ENCODE results near the gene RPS27L.
A peak's percentile ranks its signal among the peaks of the same experiment; 100 is the strongest.

RPS27L gene

DNA sequence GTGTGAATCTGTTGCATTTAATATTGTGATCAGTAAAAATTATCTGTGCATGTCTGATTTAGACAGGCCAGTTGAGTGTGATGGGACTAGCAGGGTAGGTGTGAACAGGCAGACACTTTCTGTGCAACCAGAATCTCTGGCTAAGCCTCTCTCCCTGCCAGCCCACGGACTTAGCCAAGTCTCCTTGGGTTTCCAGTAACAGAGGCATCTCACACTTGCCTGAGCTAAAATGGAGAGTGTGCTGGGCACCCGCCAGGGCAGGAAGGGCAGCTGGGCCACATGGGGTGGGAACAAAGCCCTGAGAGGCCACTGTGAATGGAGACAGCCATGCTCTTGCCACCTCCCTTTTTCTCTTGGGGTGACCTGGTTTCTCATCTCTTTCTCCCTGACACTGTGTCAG is 12.5 kb upstream of the RPS27L start:
- Mint-ChIP-seq H3K27ac (no peak overlapping the region), H3K27me3 (ENCODE audit: low read depth) (peaks cover 8% of the 10 kb centered on the region), H3K4me3 (no peak overlapping the region), H3K36me3 (ENCODE audit: low read depth) (no peaks in the 10 kb centered on the region), H3K4me1 (ENCODE audit: low read depth) (peaks cover 3% of the 10 kb centered on the region), H3K9me3 (no peaks in the 10 kb centered on the region)

DNA sequence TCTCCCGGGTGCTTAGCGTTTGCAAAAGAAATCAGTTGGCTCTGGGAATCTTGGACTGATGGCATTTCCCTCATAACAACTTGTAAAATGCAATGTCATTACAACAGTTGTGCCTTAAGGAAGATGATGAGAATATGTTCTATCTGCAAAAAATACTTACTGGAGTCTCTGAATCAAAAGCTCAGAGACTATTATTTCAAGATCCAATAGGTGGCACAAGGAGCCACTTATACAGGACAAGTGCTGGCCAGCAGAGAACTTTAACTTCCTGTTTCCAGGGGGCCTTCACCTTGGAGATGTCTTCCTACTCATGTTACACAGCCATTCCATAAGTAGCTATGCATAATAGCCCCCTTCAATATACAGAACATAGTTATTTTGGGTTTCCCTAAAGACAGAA is 8.9 kb upstream of the RPS27L start:
- no peak overlapping the region for H3K4me3 Mint-ChIP-seq
- no peaks in the 10 kb centered on the region for H3K9me3 Mint-ChIP-seq
- peaks cover 3% of the 10 kb centered on the region for H3K4me1 Mint-ChIP-seq (ENCODE audit: low read depth)
- H3K36me3 Mint-ChIP-seq (ENCODE audit: low read depth), result no peaks in the 10 kb centered on the region
- peaks cover 8% of the 10 kb centered on the region for H3K27me3 Mint-ChIP-seq (ENCODE audit: low read depth)
- H3K27ac Mint-ChIP-seq, result no peak overlapping the region

DNA sequence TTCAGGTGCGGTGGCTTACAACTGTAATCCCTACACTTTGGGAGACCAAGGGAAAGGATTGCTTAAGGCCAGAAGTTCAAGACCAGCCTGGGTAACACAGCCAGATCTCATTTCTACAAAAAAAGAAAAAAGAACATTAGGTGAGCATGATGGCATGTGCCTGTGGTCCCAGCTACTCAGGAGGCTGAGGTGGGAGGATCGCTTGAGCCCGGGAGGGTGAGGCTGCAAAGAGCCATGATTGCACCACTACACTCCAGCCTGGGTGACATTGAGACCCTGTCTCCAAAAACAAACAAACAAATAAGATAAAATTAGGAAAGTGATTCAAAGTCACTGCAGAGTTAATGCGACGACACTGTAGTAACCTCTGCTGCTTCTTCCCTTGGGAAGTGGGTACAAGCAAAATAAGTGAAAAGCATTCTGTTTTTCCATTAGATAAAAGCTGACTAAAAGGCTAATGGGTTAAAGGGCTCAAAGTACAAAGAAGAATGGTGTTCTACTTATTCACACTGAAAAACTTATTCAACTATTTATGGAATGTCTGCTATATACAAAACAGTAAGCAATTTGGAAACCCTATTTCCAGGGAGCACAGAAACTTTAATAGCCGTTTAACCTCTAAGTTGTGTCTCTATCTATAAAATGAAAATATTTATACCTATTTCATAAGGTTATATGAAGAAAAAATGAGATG is 8.0 kb upstream of the RPS27L start:
- H3K27ac Mint-ChIP-seq, result no peak overlapping the region
- H3K4me1 Mint-ChIP-seq (ENCODE audit: low read depth), result peaks cover 3% of the 10 kb centered on the region
- H3K27me3 Mint-ChIP-seq (ENCODE audit: low read depth), result peaks cover 5% of the 10 kb centered on the region
- no peak overlapping the region for H3K4me3 Mint-ChIP-seq
- no peaks in the 10 kb centered on the region for H3K9me3 Mint-ChIP-seq
- H3K36me3 Mint-ChIP-seq (ENCODE audit: low read depth), result no peaks in the 10 kb centered on the region

DNA sequence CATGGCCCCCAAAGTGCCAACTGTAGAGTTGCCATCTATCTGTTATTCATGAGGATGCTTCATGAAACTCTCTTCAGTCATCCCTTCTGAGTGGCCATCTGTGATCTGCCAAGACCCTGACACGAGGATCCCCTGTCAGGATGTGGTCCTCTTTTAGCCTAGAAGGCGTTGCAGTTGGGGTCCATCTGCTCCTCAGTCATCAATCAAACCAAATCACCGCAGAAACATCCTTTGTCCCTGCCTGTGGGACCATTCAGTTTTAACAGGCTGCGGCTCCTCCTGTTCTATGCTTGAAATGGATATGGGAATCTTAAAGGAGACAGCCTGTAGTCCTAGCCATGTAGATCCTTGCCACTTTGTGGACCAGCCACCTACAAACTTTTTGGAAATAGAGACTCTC is 5.9 kb upstream of the RPS27L start:
- no peak overlapping the region for H3K4me3 Mint-ChIP-seq
- no peak overlapping the region for H3K27ac Mint-ChIP-seq
- peaks cover 2% of the 10 kb centered on the region for H3K36me3 Mint-ChIP-seq (ENCODE audit: low read depth)
- H3K9me3 Mint-ChIP-seq, result no peaks in the 10 kb centered on the region
- H3K27me3 Mint-ChIP-seq (ENCODE audit: low read depth), result peaks cover 5% of the 10 kb centered on the region
- H3K4me1 Mint-ChIP-seq (ENCODE audit: low read depth), result peaks cover 3% of the 10 kb centered on the region

GRCh38 chr15:63160638-63161037 is 3.4 kb upstream of the RPS27L start:
- Mint-ChIP-seq H3K36me3 (ENCODE audit: low read depth) (peaks cover 9% of the 10 kb centered on the region), H3K4me1 (ENCODE audit: low read depth) (peaks cover 5% of the 10 kb centered on the region), H3K4me3 (no peak overlapping the region), H3K27ac (no peak overlapping the region), H3K27me3 (ENCODE audit: low read depth) (peaks cover 5% of the 10 kb centered on the region), H3K9me3 (no peaks in the 10 kb centered on the region)

DNA sequence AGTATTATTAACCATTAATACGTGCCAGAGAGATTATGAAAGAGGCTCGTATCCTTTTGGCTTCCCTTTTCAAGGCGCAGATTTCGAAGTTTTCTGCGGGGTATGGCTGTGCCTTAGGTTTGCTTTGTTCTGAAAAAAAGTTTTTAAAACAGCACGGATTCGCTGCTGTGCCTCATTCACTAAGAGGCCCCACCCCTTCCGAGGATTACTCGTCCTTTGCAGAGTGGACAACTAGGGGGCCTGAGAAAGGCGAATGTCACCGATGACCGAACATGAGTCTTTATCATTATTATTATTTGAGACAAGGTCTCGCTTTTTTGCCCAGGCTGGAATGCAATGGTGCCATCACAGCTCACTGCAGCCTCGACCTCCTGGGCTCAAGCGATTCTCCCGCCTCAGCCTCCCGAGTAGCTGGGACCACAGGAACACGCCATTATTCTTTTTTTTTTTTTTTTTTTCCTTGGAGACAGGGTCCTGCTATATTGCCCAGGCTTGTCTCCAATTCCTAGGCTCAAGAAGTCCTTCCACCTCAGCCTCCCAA is 684 bp upstream of the RPS27L start:
- H3K27ac Mint-ChIP-seq, result peak overlapping the region; percentile 94
- H3K9me3 Mint-ChIP-seq, result no peaks in the 10 kb centered on the region
- peak overlapping the region; percentile 84 for H3K4me3 Mint-ChIP-seq
- peaks cover 18% of the 10 kb centered on the region for H3K36me3 Mint-ChIP-seq (ENCODE audit: low read depth)
- peaks cover 10% of the 10 kb centered on the region for H3K4me1 Mint-ChIP-seq (ENCODE audit: low read depth)
- no peaks in the 10 kb centered on the region for H3K27me3 Mint-ChIP-seq (ENCODE audit: low read depth)

GRCh38 chr15:63156755-63157117 is 541 bp downstream of the RPS27L start:
- Mint-ChIP-seq H3K4me3 (peak overlapping the region; percentile 99), H3K27ac (peak overlapping the region; percentile 98), H3K4me1 (ENCODE audit: low read depth) (peaks cover 14% of the 10 kb centered on the region), H3K36me3 (ENCODE audit: low read depth) (peaks cover 24% of the 10 kb centered on the region), H3K27me3 (ENCODE audit: low read depth) (no peaks in the 10 kb centered on the region), H3K9me3 (no peaks in the 10 kb centered on the region)

- H3K27me3 Mint-ChIP-seq (ENCODE audit: low read depth), result no peaks in the 10 kb centered on the region
- peak overlapping the region; percentile 99 for H3K4me3 Mint-ChIP-seq
- peaks cover 27% of the 10 kb centered on the region for H3K36me3 Mint-ChIP-seq (ENCODE audit: low read depth)
- H3K9me3 Mint-ChIP-seq, result no peaks in the 10 kb centered on the region
- peaks cover 16% of the 10 kb centered on the region for H3K4me1 Mint-ChIP-seq (ENCODE audit: low read depth)
- peak overlapping the region; percentile 98 for H3K27ac Mint-ChIP-seq
These were observed 1.1 kb downstream of the RPS27L start for GRCh38 chr15:63156086-63156710.

GRCh38 chr15:63155486-63155885 is 1.8 kb downstream of the RPS27L start:
- peaks cover 27% of the 10 kb centered on the region for H3K36me3 Mint-ChIP-seq (ENCODE audit: low read depth)
- peak overlapping the region; percentile 69 for H3K4me3 Mint-ChIP-seq
- peak overlapping the region; percentile 57 for H3K27ac Mint-ChIP-seq
- H3K27me3 Mint-ChIP-seq (ENCODE audit: low read depth), result no peaks in the 10 kb centered on the region
- peaks cover 16% of the 10 kb centered on the region for H3K4me1 Mint-ChIP-seq (ENCODE audit: low read depth)
- H3K9me3 Mint-ChIP-seq, result no peaks in the 10 kb centered on the region

DNA sequence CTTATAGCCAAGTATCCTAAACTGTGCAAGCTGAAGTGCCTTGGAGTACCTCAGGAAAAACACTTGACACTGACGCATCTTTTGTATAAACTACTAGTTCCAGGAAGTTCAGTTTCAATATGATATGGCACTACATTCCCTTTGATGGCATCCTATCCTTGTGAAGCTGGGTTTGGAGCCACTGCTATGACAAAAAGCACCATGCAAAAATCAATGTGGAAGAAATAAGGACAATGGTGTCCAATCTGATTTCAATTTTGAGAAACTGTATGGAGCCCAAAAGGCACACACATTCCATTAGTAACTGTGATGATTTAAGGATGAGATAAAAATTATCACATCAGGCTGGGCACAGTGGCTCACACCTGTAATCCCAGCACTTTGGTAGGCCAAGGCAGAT is 5.6 kb downstream of the RPS27L start:
- Mint-ChIP-seq H3K4me1 (ENCODE audit: low read depth) (peaks cover 21% of the 10 kb centered on the region), H3K27ac (no peak overlapping the region), H3K9me3 (no peaks in the 10 kb centered on the region), H3K4me3 (no peak overlapping the region), H3K27me3 (ENCODE audit: low read depth) (no peaks in the 10 kb centered on the region), H3K36me3 (ENCODE audit: low read depth) (peaks cover 32% of the 10 kb centered on the region)

DNA sequence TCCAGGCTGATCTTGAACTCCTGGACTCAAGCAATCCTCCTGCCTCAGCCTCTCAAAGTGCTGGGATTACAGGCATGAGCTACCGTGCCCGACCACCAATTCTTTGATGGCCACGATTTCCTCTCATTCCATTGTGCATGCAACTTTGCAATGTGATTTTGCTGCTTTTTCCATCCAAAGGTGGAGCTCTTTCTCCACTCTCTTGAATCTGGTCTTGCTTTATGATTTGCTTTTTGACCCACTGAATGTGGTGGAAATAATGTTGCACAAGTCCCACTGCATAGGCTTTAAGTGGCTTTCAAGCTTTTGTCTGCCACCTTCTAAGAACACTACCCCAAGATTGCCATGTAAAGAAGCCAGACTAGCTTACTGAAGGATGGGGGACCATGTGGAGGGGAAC is 10.6 kb downstream of the RPS27L start:
- Mint-ChIP-seq H3K36me3 (ENCODE audit: low read depth) (peaks cover 35% of the 10 kb centered on the region), H3K9me3 (no peaks in the 10 kb centered on the region), H3K27me3 (ENCODE audit: low read depth) (no peaks in the 10 kb centered on the region), H3K4me3 (no peak overlapping the region), H3K27ac (no peak overlapping the region), H3K4me1 (ENCODE audit: low read depth) (peaks cover 9% of the 10 kb centered on the region)

DNA sequence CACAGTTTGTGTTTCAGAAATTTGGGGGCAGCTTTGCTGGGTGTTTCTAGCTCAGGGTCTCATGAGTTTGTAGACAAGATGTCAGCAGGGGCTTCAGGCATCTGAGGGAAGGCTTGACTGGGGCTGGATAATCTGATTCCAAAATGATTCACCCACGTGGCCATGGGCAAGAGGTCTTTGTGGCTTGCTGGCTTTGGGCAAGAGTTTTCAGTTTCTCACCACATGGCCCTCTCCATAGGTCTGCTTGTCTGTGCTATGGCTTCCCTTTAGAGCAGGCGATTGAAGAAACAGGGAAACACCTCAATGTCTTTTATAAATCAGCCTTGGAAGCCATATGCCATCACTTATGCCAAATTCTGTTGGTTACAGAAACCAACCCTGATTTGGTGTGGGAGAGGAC is 11.9 kb downstream of the RPS27L start:
- Mint-ChIP-seq H3K27me3 (ENCODE audit: low read depth) (no peaks in the 10 kb centered on the region), H3K9me3 (no peaks in the 10 kb centered on the region), H3K4me1 (ENCODE audit: low read depth) (peaks cover 6% of the 10 kb centered on the region), H3K4me3 (no peak overlapping the region), H3K36me3 (ENCODE audit: low read depth) (peaks cover 39% of the 10 kb centered on the region), H3K27ac (no peak overlapping the region)

DNA sequence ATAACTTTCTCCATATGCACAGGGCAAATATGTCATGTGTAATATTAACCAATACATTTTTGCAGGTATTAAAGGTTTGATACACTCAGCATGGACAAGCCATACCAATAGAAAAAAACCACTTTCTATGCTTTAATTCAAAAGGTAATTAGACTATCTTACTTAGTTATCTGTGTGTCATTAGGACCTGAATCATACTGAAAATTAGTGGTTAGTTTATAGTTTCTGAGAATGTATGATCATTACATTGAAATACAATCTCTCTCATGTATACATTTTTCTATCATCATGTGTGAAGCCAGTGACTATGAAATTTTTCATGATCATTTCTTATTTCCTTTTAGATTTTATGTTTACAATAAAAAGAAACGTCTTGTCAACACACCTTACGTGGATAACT is 16.3 kb downstream of the RPS27L start:
- Mint-ChIP-seq H3K4me3 (no peak overlapping the region), H3K27me3 (ENCODE audit: low read depth) (no peaks in the 10 kb centered on the region), H3K4me1 (ENCODE audit: low read depth) (peaks cover 5% of the 10 kb centered on the region), H3K36me3 (ENCODE audit: low read depth) (peaks cover 31% of the 10 kb centered on the region), H3K9me3 (no peaks in the 10 kb centered on the region), H3K27ac (no peak overlapping the region)

GRCh38 chr15:63136742-63137141 is 20.5 kb downstream of the RPS27L start:
- Mint-ChIP-seq H3K36me3 (ENCODE audit: low read depth) (peaks cover 20% of the 10 kb centered on the region), H3K27me3 (ENCODE audit: low read depth) (no peaks in the 10 kb centered on the region), H3K4me1 (ENCODE audit: low read depth) (peaks cover 5% of the 10 kb centered on the region), H3K9me3 (no peaks in the 10 kb centered on the region), H3K27ac (no peak overlapping the region), H3K4me3 (no peak overlapping the region)

DNA sequence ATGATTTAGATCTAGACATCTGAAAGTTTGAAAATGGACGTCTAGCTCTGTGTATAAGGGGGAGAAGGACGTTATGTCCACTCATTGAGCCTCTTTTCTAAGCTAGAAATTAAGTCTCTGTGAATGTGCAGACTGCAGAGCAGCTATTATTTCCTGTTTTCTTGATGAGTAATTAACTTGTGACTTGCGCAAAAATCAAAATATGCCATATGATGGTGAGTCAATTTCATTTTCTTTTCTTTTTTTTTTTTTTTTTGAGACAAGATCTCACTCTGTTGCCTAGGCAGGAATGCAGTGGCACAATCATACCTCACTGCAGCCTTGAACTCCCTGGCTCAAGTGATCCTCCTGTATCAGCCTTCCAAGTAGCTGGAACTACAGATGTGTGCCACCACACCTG is 21.5 kb downstream of the RPS27L start:
- Mint-ChIP-seq H3K27me3 (ENCODE audit: low read depth) (no peaks in the 10 kb centered on the region), H3K9me3 (no peaks in the 10 kb centered on the region), H3K27ac (no peak overlapping the region), H3K36me3 (ENCODE audit: low read depth) (peaks cover 13% of the 10 kb centered on the region), H3K4me3 (no peak overlapping the region), H3K4me1 (ENCODE audit: low read depth) (peaks cover 5% of the 10 kb centered on the region)
